H1 (cell line): ENCODE results near the gene GPS1. TPM values are rescaled to one million over a fixed set of nuclear protein-coding genes. Genes with fewer than 3 reads are reported as not detected.

Source experiments
- CTCF ChIA-PET: fragments of 300-600 bp; sonication (Branson Sonifier 250); formaldehyde crosslinking; loops from one replicate; lab custom pipeline; 2021; ENCODE audit not compliant: partially characterized antibody; lab: Charles Lee
- POLR2A ChIA-PET: fragments of 300-600 bp; sonication (Branson Sonifier 250); formaldehyde crosslinking; loops from one replicate; lab custom pipeline; 2021; ENCODE audit warnings: inconsistent platforms; ENCODE audit not compliant: partially characterized antibody; lab: Charles Lee
- DNase-seq, 2 experiments: peaks; one replicate each; pipeline versions ENCODE4 v3.0.0 to v3.0.0-alpha.2; 2010 to 2022; ENCODE audit warnings: low spot score in 2 of 2, low read depth in 1 of 2, mixed read lengths in 1 of 2
- FAIRE-seq: peaks from 2 replicates; lab custom pipeline; 2011; peaks lifted over from hg19 to GRCh38; lab: Jason Lieb, UNC
- H2AFZ ChIP-seq: 2 replicates; pipeline ENCODE4 v1.8.1; 2012; ENCODE audit warnings: low read length, inconsistent platforms
- H2AK5ac ChIP-seq: 2 replicates; pipeline ENCODE4 v1.6.1; 2013; ENCODE audit warnings: low read depth, low read length
- H2BK120ac ChIP-seq: replicated peaks from 2 replicates; pipeline ENCODE3; 2013; ENCODE audit warnings: low read depth, low read length, inconsistent platforms
- H2BK12ac ChIP-seq: 2 replicates; pipeline ENCODE4 v1.6.1; 2013; ENCODE audit warnings: low read depth, low read length
- H2BK15ac ChIP-seq: 2 replicates; pipeline ENCODE4 v1.6.1; 2013; ENCODE audit warnings: low read length
- H2BK20ac ChIP-seq: 2 replicates; pipeline ENCODE4 v1.6.1; 2013; ENCODE audit warnings: low read length
- H2BK5ac ChIP-seq: 2 replicates; pipeline ENCODE4 v1.6.1; 2013; ENCODE audit warnings: low read depth, low read length
- H3K14ac ChIP-seq: 2 replicates; pipeline ENCODE4 v1.6.1; 2013; ENCODE audit warnings: inconsistent platforms; ENCODE audit not compliant: insufficient read length
- H3K18ac ChIP-seq: 2 replicates; pipeline ENCODE4 v1.6.1; 2013; ENCODE audit warnings: low read length; ENCODE audit errors: extremely low read depth
- H3K23ac ChIP-seq: 2 replicates; pipeline ENCODE4 v1.6.1; 2013; ENCODE audit warnings: inconsistent platforms; ENCODE audit not compliant: insufficient read length
- H3K23me2 ChIP-seq: 2 replicates; pipeline ENCODE4 v1.6.1; 2013; ENCODE audit warnings: low read depth, low read length
- H3K27ac ChIP-seq: 2 replicates; pipeline ENCODE4 v1.6.1; 2011; ENCODE audit warnings: low read depth, low read length, inconsistent platforms
- H3K27me3 ChIP-seq, 4 experiments: replicated peaks in 1 of 4; 1 replicate in 1 of 4; 2 replicates in 3 of 4; pipeline versions ENCODE4 v1.6.1 to v1.8.1; 2011 to 2013; ENCODE audit warnings: low read length in 3 of 4, mild to moderate bottlenecking in 3 of 4, inconsistent platforms in 2 of 4, mixed read lengths in 2 of 4, moderate library complexity in 1 of 4; ENCODE audit not compliant: control insufficient read depth in 3 of 4, insufficient read depth in 3 of 4; ENCODE audit errors: extremely low read depth in 1 of 4
- H3K36me3 ChIP-seq, 4 experiments: 2 replicates each; pipeline versions ENCODE4 v1.6.1 to v1.8.1; 2011 to 2013; ENCODE audit warnings: mild to moderate bottlenecking in 4 of 4, low read length in 3 of 4, moderate library complexity in 2 of 4, control low read depth in 1 of 4, inconsistent platforms in 1 of 4; ENCODE audit not compliant: insufficient read depth in 4 of 4, control insufficient read depth in 2 of 4
- H3K4ac ChIP-seq: replicated peaks from 2 replicates; pipeline ENCODE3; 2013; ENCODE audit warnings: low read length, low read depth, mixed read lengths, inconsistent platforms; ENCODE audit not compliant: insufficient read length
- H3K4me1 ChIP-seq, 4 experiments: replicated peaks in 1 of 4; 1 replicate in 1 of 4; 2 replicates in 3 of 4; pipeline versions ENCODE4 v1.6.1 to v1.8.1; 2011 to 2013; ENCODE audit warnings: low read length in 3 of 4, inconsistent platforms in 2 of 4, mixed read lengths in 1 of 4; ENCODE audit not compliant: insufficient read depth in 4 of 4, control insufficient read depth in 3 of 4
- H3K4me2 ChIP-seq, 2 experiments: 2 replicates each; pipeline versions ENCODE4 v1.6.1 to v1.8.1; 2011 to 2013; ENCODE audit warnings: low read depth in 2 of 2, low read length in 2 of 2, control low read depth in 1 of 2, inconsistent platforms in 1 of 2, mild to moderate bottlenecking in 1 of 2; ENCODE audit not compliant: insufficient read depth in 1 of 2
- H3K4me3 ChIP-seq, 4 experiments: fragments of 200-600, 300-600 bp in 1 of 4; sonication (generic), shearing (Covaris generic), sonication (Bioruptor Twin) in 1 of 4; 2 replicates each; pipeline versions ENCODE4 v1.5.1 to v1.8.1; 2011 to 2016; ENCODE audit warnings: low read length in 4 of 4, low read depth in 3 of 4, control low read depth in 2 of 4, inconsistent platforms in 2 of 4, mild to moderate bottlenecking in 2 of 4, mixed read lengths in 1 of 4, moderate library complexity in 1 of 4; ENCODE audit not compliant: insufficient read depth in 2 of 4; ENCODE audit errors: extremely low read depth in 1 of 4
- H3K56ac ChIP-seq: replicated peaks from 2 replicates; pipeline ENCODE3; 2013; ENCODE audit warnings: low read depth, mild to moderate bottlenecking, mixed read lengths, low read length, inconsistent platforms; ENCODE audit not compliant: insufficient read length
- H3K79me1 ChIP-seq: 2 replicates; pipeline ENCODE4 v1.6.1; 2013; ENCODE audit warnings: low read depth, low read length, control low read depth
- H3K79me2 ChIP-seq, 2 experiments: 2 replicates each; pipeline versions ENCODE4 v1.6.1 to v1.8.1; 2012 to 2013; ENCODE audit warnings: low read length in 2 of 2, mild to moderate bottlenecking in 2 of 2, inconsistent platforms in 1 of 2; ENCODE audit not compliant: insufficient read depth in 2 of 2, control insufficient read depth in 1 of 2
- H3K9ac ChIP-seq, 4 experiments: replicated peaks in 1 of 4; 1 replicate in 1 of 4; 2 replicates in 3 of 4; pipeline versions ENCODE4 v1.6.1 to v1.8.1; 2011 to 2013; ENCODE audit warnings: low read depth in 3 of 4, low read length in 3 of 4, control low read depth in 2 of 4, mild to moderate bottlenecking in 2 of 4, moderate library complexity in 2 of 4, inconsistent platforms in 1 of 4; ENCODE audit errors: extremely low read depth in 1 of 4
- H3K9me3 ChIP-seq, 2 experiments: 2 replicates each; pipeline versions ENCODE4 v1.6.1 to v1.8.1; 2012 to 2013; ENCODE audit warnings: mild to moderate bottlenecking in 2 of 2, moderate library complexity in 2 of 2, control low read depth in 1 of 2, inconsistent platforms in 1 of 2, low read depth in 1 of 2, low read length in 1 of 2, mixed read lengths in 1 of 2; ENCODE audit not compliant: insufficient read depth in 2 of 2
- H4K20me1 ChIP-seq, 2 experiments: replicated peaks in 1 of 2; 2 replicates each; pipeline versions ENCODE3 to v1.8.1; 2011 to 2013; ENCODE audit warnings: inconsistent platforms in 2 of 2, low read length in 2 of 2, mild to moderate bottlenecking in 1 of 2; ENCODE audit not compliant: insufficient read depth in 2 of 2, control insufficient read depth in 1 of 2
- H4K5ac ChIP-seq: 2 replicates; pipeline ENCODE4 v1.6.1; 2013; ENCODE audit warnings: low read length, low read depth, mixed read lengths, inconsistent platforms; ENCODE audit not compliant: insufficient read length
- H4K8ac ChIP-seq: 2 replicates; pipeline ENCODE4 v1.8.0; 2013; ENCODE audit warnings: mild to moderate bottlenecking, moderate library complexity, low read length, inconsistent platforms; ENCODE audit not compliant: insufficient read depth; ENCODE audit errors: extremely low read depth
- H4K91ac ChIP-seq: replicated peaks from 2 replicates; pipeline ENCODE3; 2013; ENCODE audit warnings: low read length, mixed read lengths, inconsistent platforms; ENCODE audit not compliant: insufficient read length
- CBX8 ChIP-seq: fragments of 300-800, 300-1000 bp; sonication (generic); IDR thresholded peaks from 2 replicates; pipeline ENCODE4 v1.7.1; 2016; ENCODE audit warnings: low read depth, low read length, borderline replicate concordance
- CTBP2 ChIP-seq: IDR thresholded peaks from 2 replicates; pipeline ENCODE4 v1.7.0; 2011; ENCODE audit warnings: borderline replicate concordance, mild to moderate bottlenecking, moderate library complexity, mixed read lengths, low read length; ENCODE audit not compliant: insufficient read depth, insufficient read length
- EP300 ChIP-seq, 2 experiments: IDR thresholded peaks; 1 replicate in 1 of 2; 2 replicates in 1 of 2; pipeline ENCODE4 v1.6.1; 2011 to 2012; ENCODE audit warnings: low read depth in 2 of 2, low read length in 2 of 2, mild to moderate bottlenecking in 2 of 2, borderline replicate concordance in 1 of 2, inconsistent platforms in 1 of 2, moderate library complexity in 1 of 2
- JUN ChIP-seq: IDR thresholded peaks from 2 replicates; pipeline ENCODE4 v1.6.1; 2011; ENCODE audit warnings: low read depth, mild to moderate bottlenecking, improper control_type of control experiment, low read length
- KDM5A ChIP-seq: fragments of 200-600 bp; IDR thresholded peaks from 2 replicates; pipeline ENCODE4 v1.7.1; 2012; ENCODE audit warnings: mild to moderate bottlenecking, low read length, inconsistent platforms, mixed read lengths
- POU5F1 ChIP-seq: IDR thresholded peaks from 2 replicates; pipeline ENCODE4 v1.6.1; 2011; ENCODE audit warnings: low read depth, mild to moderate bottlenecking, low read length, moderate library complexity
- RAD21 ChIP-seq, 2 experiments: IDR thresholded peaks in 1 of 2; conservative IDR thresholded peaks in 1 of 2; 2 replicates each; pipeline ENCODE4 v1.6.1; 2011; ENCODE audit warnings: low read depth in 2 of 2, low read length in 2 of 2, improper control_type of control experiment in 1 of 2, inconsistent platforms in 1 of 2, mild to moderate bottlenecking in 1 of 2, moderate library complexity in 1 of 2
- SIN3A ChIP-seq, 2 experiments: IDR thresholded peaks in 1 of 2; conservative IDR thresholded peaks in 1 of 2; 2 replicates each; pipeline ENCODE4 v1.6.1; 2011 to 2012; ENCODE audit warnings: low read length in 2 of 2, improper control_type of control experiment in 1 of 2, low read depth in 1 of 2, mild to moderate bottlenecking in 1 of 2
- SIX5 ChIP-seq: IDR thresholded peaks from 2 replicates; pipeline ENCODE4 v1.6.1; 2011; ENCODE audit warnings: mild to moderate bottlenecking, low read depth, low read length
- SP4 ChIP-seq: IDR thresholded peaks from 2 replicates; pipeline ENCODE4 v1.6.1; 2012; ENCODE audit warnings: low read length, inconsistent platforms
- YY1 ChIP-seq: IDR thresholded peaks from 2 replicates; pipeline ENCODE4 v1.6.1; 2011; ENCODE audit warnings: low read depth, mild to moderate bottlenecking, low read length
- ZNF274 ChIP-seq: IDR thresholded peaks from 2 replicates; pipeline ENCODE4 v1.7.0; 2012; ENCODE audit warnings: low read length, borderline replicate concordance; ENCODE audit errors: extremely low read depth
- WGBS, 2 experiments: shearing (Covaris generic) in 1 of 2; methylation state at CpG; one replicate each; pipeline versions ENCODE4 v1.1.6 to v1.1.7; 2013 to 2015; ENCODE audit warnings: low lambda C conversion rate in 2 of 2, mixed read lengths in 2 of 2, inconsistent platforms in 1 of 2, low coverage in 1 of 2, missing lambda C conversion rate in 1 of 2; ENCODE audit not compliant: insufficient replicate concordance in 2 of 2, insufficient coverage in 1 of 2, insufficient read length in 1 of 2; ENCODE audit errors: extremely low coverage in 1 of 2, missing lambda C conversion rate in 1 of 2; 5-methylcytosine and 5-hydroxymethylcytosine counted together
- polyA plus RNA-seq, 7 experiments: library from polyadenylated mRNA; depleted of rRNA in 3 of 7; stranded (reverse) in 5 of 7; unstranded in 2 of 7; fragments of >200 nt in 5 of 7; fragments of 200-250 nt in 2 of 7; gene quantifications; 1 replicate in 5 of 7; 2 replicates in 1 of 7; 4 replicates in 1 of 7; pipeline versions ENCODE4 v1.2.1 to v1.2.3, GENCODE V29; 2011 to 2013; ENCODE audit warnings: missing spikeins in 2 of 7, mixed read lengths in 2 of 7
- total RNA-seq: library from RNA; stranded (reverse); fragmentation: NEBNext Ultra II Directional; extraction: Animal tissue kit (Norgen Biotek cat#: 25700); gene quantifications from 2 replicates; pipeline ENCODE4 v1.2.1, GENCODE V29; 2021

The GPS1 gene
- total and polyA plus RNA-seq, 2 of the 8 experiments (the other 6 are each of a cell fraction or from before 2014, with no cell fraction given) = 153 to 277 TPM

DNA sequence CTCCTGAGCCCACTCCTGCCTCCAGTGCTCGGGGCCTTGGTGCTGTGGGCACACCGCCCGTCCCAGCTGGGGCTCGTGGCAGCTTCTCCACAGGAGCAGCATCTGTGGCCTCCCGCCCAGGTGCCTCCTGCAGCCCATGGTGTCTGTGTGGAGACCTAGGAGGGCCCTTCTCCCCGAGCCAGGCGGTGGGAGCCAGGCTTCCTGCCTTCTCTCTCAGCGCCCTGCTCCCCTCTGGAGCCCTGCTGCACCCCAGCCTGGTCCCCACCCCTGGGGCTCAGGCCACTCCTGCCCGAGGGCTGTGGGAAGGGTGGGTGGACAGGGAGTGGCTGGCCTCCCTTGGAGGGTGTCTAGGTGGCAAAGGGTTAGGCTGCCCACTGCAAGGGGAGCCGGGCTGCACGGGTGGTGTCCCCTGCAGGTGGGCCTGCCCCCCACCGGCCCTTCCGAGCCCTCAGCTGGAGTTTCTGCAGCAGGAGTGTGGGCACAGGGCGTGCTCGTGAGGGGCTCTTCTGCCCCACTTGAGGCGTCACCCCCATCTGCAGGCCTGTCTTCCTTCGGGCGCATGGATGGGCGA, 40.0 kb upstream of the GPS1 start:
- H3K4ac ChIP-seq = no peak overlapping the region
- H3K27ac ChIP-seq = no peak overlapping the region
- H3K4me2 ChIP-seq = no peak overlapping the region
- FAIRE-seq (no peak), DNase-seq (no peak)
- 91% methylated on average over 18 of the region's 19 CpGs; no CpG with 5 or more reads in 1 of the 2 experiments for WGBS, 2 experiments
- H4K8ac ChIP-seq = peak overlapping the region; percentile 17
- no peak overlapping the region for H3K56ac ChIP-seq
- ChIA-PET POLR2A (interaction anchor here (1.0 kb wide), 1 partner anchor 11 kb away, joined by 3 read pairs; the partner anchor contains the start of gene CENPX), CTCF (interaction anchor here (1.2 to 1.4 kb wide), 2 partner anchors 9 to 16 kb away, joined by 5 to 7 read pairs; no protein-coding TSS in a partner anchor)
- no peak overlapping the region; the same call in 1 of the 2 replicates for H2BK5ac ChIP-seq
- H3K9me3 ChIP-seq = no peaks in the 10 kb centered on the region
- no peak overlapping the region for H3K4me3 ChIP-seq
- no peak overlapping the region for H2BK15ac ChIP-seq
- no peaks in the 10 kb centered on the region for H3K27me3 ChIP-seq
- H2BK120ac ChIP-seq = no peak overlapping the region
- no peaks in the 10 kb centered on the region for H3K23me2 ChIP-seq
- no peak overlapping the region for H3K14ac ChIP-seq
- H3K9ac ChIP-seq = no peak overlapping the region
- H3K79me1 ChIP-seq = no peaks in the 10 kb centered on the region; the same call in 1 of the 2 replicates
- H4K5ac ChIP-seq = no peak overlapping the region
- no peak overlapping the region for H4K91ac ChIP-seq
- H3K36me3 ChIP-seq = no peaks in the 10 kb centered on the region; a peak in 2 of 8 replicates
- H3K18ac ChIP-seq = no peak overlapping the region
- no peaks in the 10 kb centered on the region for H3K79me2 ChIP-seq
- no peak overlapping the region for H2BK12ac ChIP-seq
- no peak overlapping the region for H3K23ac ChIP-seq
- H2AK5ac ChIP-seq = no peak overlapping the region
- peaks cover 5 to 7% of the 10 kb centered on the region in 2 experiments for H4K20me1 ChIP-seq
- H3K4me1 ChIP-seq = 0 out of 7 replicates have a peak, but pooled peaks cover 0 to 1% (median 0%) of the 10 kb centered on the region in 4 experiments
- no peak overlapping the region for H2AFZ ChIP-seq
- H2BK20ac ChIP-seq = no peak overlapping the region
- TF ChIP-seq JUN (no peak), CBX8 (no peak), RAD21 (IDR thresholded peaks at IDR 0.05 in 1 of 2, conservative IDR thresholded peaks at IDR 0.05 in 1 of 2; ENCODE audit: low read depth in 2 of 2, low read length in 2 of 2) (no peak), CTBP2 (no peak), SIX5 (no peak), POU5F1 (no peak), KDM5A (no peak), EP300 (IDR thresholded peaks at IDR 0.05; ENCODE audit: borderline replicate concordance in 1 of 2, low read depth in 2 of 2, low read length in 2 of 2) (no peak), ZNF274 (no peak), SP4 (no peak), SIN3A (conservative IDR thresholded peaks at IDR 0.05 in 1 of 2, IDR thresholded peaks at IDR 0.05 in 1 of 2; ENCODE audit: low read depth in 1 of 2, low read length in 2 of 2) (no peak), YY1 (no peak)
